IPS-NIHi7 (cell line): ENCODE results near the gene PTAR1.
"Not testable (repeated sequence)": the region's sequence is repeated elsewhere in the genome, so short reads cannot be mapped to it uniquely, and the experiment has no call there.

Source experiments
- DNase-seq: peaks from one replicate; pipeline ENCODE4 v3.0.0; 2012; ENCODE audit warnings: mixed read lengths; ENCODE audit errors: extremely low spot score

The PTAR1 gene

GRCh38 chr9:69759421-69760277 is at the start of gene PTAR1:
Gene PTAR1, minus strand, starts transcription at chr9:69760011. Its CDS starts 73 bp downstream, at chr9:69759938.
- DNase-seq, result peak; percentile 81

- DNase-seq, result peak; percentile 63
Measured at GRCh38 chr9:69809304-69809863, 49.6 kb upstream of the PTAR1 start.

- DNase-seq, result no peak
Measured at GRCh38 chr9:69806627-69807026, 46.8 kb upstream of the PTAR1 start.

- DNase-seq, result no peak
Measured at GRCh38 chr9:69805962-69806515, 46.2 kb upstream of the PTAR1 start.

DNA sequence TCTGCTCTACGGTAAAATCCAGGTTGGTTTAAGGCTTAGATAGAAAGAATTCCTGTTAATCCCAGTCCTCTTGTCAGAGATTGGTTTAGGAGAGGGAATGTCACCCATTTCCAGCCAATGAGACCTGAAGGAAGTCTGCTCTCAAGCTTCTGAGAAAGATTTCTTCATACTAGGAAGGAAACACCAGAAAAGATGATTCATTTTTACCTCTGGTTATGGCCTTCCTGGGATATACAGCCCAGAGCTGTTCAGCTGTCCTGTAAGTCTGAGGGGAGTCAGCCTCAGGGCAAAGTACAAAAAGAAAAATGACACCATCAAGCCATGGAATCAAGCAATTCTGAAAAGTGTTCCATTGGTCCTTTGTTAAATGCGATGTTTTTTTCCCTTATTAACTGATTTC is 42.2 kb upstream of the PTAR1 start:
- no peak for DNase-seq

GRCh38 chr9:69800027-69800426 is 40.2 kb upstream of the PTAR1 start:
- DNase-seq, result not testable (repeated sequence)

GRCh38 chr9:69799521-69799920 is 39.7 kb upstream of the PTAR1 start:
- DNase-seq, result not testable (repeated sequence)

GRCh38 chr9:69798744-69799143 is 38.9 kb upstream of the PTAR1 start:
- DNase-seq, result no peak

GRCh38 chr9:69797675-69798074 is 37.9 kb upstream of the PTAR1 start:
- DNase-seq, result no peak

GRCh38 chr9:69794356-69794755 is 34.5 kb upstream of the PTAR1 start:
- no peak for DNase-seq

- DNase-seq, result peak; percentile 53
Measured at GRCh38 chr9:69785757-69786156, 25.9 kb upstream of the PTAR1 start.

GRCh38 chr9:69773258-69773657 is 13.4 kb upstream of the PTAR1 start:
- no peak for DNase-seq

DNA sequence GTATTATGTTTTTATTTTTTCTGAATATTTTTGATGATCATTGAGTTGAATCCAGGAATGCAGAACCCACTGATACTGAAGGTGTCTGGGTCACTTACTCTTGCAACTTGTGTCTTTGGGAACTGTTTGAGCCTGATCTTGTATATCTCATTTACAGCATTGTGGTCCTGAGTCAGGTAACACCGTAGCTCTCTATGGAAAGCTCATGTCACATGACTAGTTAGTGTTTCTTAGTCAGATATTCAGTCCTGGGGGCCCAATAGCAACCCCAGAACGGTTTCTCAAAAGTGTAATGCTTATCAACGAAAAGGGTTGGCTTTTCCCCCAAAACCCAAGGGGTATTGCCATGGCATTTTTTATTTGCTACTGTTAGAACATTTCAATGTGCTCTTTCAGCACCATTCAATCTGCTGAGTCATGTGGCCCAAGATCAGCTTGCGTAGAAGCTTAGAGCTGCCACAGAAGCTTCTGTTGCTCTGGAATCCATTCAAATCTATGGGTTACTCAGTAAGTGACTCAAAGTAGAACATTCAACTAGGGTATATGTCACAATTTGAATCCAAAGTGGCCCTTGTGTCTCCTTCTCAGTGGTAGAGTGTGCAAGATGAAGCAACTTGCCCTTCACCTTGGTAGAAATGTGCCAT is 12.1 kb upstream of the PTAR1 start:
- no peak for DNase-seq

DNA sequence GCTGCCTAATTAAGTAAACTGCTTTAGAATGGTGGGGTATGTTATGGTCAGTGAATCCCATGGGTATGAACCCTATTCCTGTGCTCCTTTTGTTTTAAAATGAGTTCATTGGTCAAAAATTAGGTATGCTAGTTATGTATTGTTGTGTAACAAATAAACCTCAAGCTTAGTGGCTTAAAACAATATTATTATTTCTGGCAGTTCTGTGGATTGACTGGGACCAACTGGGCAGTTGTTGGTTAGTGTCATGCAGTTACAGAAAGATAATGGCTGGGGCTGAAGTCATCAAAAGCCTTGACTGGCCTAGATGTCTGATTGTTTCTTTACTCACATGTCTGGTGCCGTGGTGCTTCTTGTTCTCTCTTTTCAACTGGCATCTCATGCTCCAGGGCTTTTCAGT is 8.9 kb upstream of the PTAR1 start:
- DNase-seq, result no peak

GRCh38 chr9:69768101-69768500 is 8.3 kb upstream of the PTAR1 start:
- no peak for DNase-seq

- DNase-seq, result not testable (repeated sequence)
Measured at GRCh38 chr9:69763862-69764261, 4.1 kb upstream of the PTAR1 start.

GRCh38 chr9:69762527-69762926 is 2.7 kb upstream of the PTAR1 start:
- no peak for DNase-seq

DNA sequence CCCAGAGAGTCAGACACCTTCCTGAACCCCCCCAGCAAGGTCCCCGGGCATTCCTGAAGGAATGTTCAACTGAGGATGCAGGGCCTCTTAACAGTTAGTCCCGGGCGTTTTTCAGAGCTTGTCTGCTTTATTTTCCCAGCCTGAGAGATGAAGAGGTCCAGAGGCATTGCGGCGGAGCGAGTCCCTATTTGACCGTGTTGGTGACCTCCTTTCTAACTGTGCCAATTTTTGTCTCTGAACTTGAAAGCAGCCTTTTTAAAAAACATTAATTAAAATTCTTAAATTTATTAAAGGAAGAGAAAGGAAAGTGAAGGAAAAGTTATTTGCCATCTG is 433 bp upstream of the PTAR1 start:
- DNase-seq, result peak; percentile 14

DNA sequence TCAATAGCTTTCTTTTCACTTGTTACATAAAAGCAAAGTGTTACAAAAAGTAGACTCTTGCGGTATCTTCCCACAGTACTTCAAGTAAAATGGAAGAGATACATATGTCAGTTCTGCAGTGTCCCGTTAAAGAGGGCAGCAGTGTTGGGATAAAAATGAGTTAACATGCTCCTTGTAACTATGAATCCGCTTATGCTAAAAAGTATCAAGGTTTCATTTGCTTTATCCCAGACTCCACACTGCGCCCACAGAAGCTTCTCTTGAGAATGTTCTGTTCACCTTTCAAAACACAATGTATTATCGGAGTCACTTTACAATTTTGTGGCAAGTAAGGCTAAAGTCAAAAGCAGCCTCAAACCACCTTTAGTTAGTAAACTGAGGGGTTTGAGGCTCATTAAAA is 790 bp downstream of the PTAR1 start:
- DNase-seq, result no peak

- DNase-seq, result no peak
Measured at GRCh38 chr9:69757996-69758675, 1.7 kb downstream of the PTAR1 start.

DNA sequence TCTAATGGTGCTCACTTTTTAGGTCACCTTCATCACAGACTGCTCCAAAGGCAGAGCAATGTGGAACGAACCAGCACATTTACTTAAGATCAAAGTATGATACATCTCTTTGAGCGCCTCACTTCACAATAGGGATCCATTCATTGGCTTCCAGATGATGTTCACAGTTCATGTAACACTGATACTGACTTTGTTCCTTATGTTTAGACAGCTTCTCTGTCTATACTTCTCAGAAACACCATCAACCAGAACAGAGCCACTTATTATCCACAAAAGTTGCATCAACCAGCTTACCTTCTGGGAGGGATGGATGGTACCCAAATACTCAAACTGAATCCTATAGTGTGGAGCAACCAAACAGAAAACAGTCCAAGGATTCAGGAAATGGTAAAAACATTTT is 4.6 kb downstream of the PTAR1 start:
- no peak for DNase-seq

- no peak for DNase-seq
Measured at GRCh38 chr9:69753830-69754229, 6.0 kb downstream of the PTAR1 start.
